HG03159 (cell line): ENCODE results near the gene MSI2.

Experiments
- ATAC-seq: cut with Tn5 transposase; IDR thresholded peaks from one replicate; pipeline ENCODE4 v1.9.1; 2021; ENCODE audit warnings: mild to moderate bottlenecking, moderate library complexity; ENCODE audit not compliant: unreplicated experiment

MSI2 gene

GRCh38 chr17:57544834-57545463, 288.6 kb downstream of the MSI2 start:
- ATAC-seq, result no peak

- no peak for ATAC-seq
Observed at GRCh38 chr17:57545731-57546342, 289.5 kb downstream of the MSI2 start.

- no peak for ATAC-seq
Observed at GRCh38 chr17:57548421-57549410, 292.4 kb downstream of the MSI2 start.

- no peak for ATAC-seq
Observed at GRCh38 chr17:57549468-57549867, 293.1 kb downstream of the MSI2 start.

GRCh38 chr17:57550016-57550415, 293.7 kb downstream of the MSI2 start:
- no peak for ATAC-seq

DNA sequence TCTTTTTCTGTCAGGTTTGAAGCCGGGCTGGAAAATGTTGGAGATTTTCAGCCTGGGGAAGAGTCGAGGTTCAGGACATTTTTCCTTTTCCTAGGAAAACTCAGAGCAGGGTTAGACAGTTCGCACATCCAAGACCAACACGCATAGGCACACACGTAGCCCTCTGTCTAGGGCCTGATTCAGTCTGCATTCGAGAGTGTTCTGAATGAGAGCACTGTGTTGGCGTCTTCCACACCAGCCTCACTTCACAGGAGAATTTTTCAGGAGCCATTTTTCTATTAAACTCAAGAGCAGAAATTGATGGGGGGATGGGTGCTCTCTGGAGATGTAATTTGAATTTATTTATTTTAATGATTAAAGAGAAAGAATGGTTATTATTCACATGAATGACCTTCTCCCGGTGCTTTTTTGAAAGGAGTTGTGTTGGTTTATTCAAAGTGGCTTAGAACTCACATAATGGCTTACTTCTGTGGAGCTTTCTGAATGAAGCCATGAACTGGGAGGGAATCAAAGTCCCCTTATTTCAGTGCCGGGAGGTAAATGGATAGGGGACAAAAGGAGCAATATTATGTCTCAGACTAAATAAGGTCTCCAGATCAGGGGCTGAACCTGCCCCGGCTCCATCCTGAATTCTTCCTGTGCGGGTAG, 294.5 kb downstream of the MSI2 start:
- no peak for ATAC-seq

GRCh38 chr17:57551321-57552079, 295.2 kb downstream of the MSI2 start:
- no peak for ATAC-seq

DNA sequence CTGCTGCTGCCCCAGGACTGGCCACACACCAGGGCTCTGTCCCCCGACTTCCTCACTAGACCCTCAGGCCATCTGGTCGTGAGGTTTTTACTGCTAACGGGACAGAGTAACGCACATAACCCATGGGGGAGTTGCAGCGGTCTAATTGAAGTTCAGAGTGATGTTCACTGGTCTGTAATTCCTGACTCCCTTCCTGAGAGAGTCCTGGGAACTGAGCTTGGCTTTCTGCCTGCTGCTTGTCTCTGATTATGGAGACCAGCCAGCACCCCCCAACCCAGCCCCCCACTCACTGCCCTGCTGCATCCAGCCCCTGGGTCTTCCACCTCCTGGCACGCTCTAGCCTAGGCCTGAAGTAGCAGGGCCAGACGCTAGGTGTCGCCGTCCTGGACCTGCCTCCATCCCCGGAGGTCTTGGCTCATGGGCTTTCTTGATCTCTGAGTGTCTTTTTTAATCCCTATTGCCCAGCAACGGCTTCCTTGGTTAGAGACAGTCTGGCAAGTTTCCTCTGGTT, 295.8 kb downstream of the MSI2 start:
- ATAC-seq, result no peak

DNA sequence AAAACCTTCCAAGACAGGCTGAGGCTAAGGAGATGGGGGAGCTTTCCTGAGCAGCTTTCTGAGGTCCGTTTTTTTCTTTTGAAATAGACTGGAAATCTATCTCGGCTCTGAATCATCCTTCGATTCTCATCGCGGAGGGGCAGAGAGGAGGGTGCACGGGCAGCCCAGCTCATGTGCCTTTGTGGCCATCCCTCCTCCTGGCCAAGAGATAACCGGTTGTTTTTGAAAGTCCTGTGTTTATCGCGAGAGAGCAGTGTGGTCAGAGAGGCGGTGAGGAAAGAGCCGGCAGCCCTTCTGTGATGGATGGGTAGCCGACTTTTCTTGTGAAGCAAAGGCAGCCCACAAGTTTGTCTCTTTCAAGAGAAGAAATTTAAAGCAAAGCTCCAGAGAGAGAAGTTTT, 297.2 kb downstream of the MSI2 start:
- ATAC-seq, result no peak

DNA sequence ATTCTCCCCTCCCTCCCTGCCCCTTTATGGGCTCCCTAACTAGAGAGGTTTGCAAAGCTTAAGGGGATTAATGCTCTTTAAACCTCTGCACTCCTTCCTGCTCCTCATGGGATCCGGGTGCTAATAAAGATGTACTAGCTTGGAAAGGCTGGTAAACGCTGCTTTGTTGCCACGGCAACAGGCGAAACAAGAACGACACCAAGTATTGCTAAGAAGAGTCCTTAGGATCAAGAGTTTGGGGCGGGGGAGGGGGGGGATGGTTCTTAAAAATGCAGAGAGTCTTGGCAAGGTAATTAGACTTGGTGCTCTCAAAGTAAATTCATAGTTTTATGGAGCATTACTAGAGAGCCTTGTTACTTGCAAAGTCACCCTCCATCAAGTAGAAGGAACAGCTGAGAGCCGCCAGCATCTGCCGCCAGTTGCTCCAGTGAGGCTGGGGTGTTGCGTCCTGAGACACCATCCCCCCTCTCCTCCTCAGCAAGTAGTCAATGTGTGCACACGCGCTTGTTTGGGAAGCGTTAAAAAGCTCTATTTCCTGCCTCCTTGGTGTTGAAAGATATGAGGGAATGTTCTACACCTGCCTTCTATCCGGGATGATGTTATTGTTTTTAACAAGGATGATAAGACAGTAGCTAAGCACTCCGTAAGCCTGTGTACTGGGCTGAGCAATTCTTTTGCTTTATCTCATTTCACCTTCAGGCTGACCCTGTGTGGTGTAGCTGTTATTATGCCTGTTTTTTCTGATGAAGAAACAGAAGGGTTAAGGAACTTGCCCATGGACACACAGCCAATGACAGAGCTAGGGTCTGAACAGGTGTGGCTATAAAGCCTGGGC, 297.9 kb downstream of the MSI2 start:
- no peak for ATAC-seq

- ATAC-seq, result no peak
Observed at GRCh38 chr17:57554826-57555635, 298.7 kb downstream of the MSI2 start.

- no peak for ATAC-seq
Observed at GRCh38 chr17:57555636-57556175, 299.4 kb downstream of the MSI2 start.

- no peak for ATAC-seq
Observed at GRCh38 chr17:57556320-57556719, 300.0 kb downstream of the MSI2 start.

- ATAC-seq, result no peak
Observed at GRCh38 chr17:57556977-57557376, 300.7 kb downstream of the MSI2 start.

- no peak for ATAC-seq
Observed at GRCh38 chr17:57557416-57557815, 301.1 kb downstream of the MSI2 start.

DNA sequence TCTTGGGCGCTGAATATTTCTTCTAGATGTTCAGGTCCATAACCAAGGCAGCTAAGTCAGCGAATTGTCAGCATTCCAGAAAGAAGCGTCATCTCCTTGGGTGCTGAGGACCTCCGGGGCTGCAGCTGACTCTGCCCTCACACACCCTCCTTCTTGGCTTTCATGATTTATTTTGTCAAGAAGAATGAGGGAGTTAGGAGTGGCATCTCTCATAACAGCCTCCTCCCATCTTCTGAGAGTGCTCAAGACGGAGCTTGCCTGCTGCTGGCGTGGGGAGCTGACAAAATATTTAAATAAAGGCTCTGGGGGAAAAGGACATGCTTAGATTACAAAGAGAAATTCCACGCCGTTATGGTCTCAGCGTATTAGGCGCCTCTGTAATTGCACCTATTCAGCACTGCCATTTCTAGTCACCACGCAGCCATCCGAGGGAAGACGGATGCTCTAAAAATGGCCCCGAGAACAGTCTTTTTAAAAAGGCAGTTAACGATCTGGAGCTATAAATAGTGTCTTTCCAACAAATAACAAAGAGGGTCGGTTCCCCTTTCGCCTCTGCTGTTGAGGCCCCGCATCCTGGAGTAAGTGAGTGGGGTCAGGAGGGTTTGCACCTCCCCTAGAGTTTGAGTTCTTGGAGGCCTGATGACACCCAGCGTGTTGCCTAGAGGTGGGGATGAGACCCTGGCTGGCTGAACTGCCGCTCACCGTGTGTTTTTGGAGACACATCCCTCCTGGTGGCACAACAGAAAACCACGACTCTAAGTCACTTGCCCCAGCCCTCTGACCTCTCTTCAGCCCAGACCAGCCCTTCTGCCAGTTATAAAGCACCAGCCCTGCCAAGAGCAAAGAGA, 301.7 kb downstream of the MSI2 start:
- ATAC-seq, result no peak

- ATAC-seq, result no peak
Observed at GRCh38 chr17:57559226-57559625, 302.9 kb downstream of the MSI2 start.
